GM08714 (cell line): ENCODE measurements around the gene PLA1A.

Experiments
- H3K4me3 ChIP-seq: fragments of 200-500 bp; sonication (Bioruptor generic); 2 replicates; pipeline ENCODE4 v1.5.1; 2014; ENCODE audit warnings: mild to moderate bottlenecking, low read length, inconsistent platforms
- ZNF274 ChIP-seq: IDR thresholded peaks from 2 replicates; pipeline ENCODE4 v1.6.1; 2012; ENCODE audit warnings: mild to moderate bottlenecking, low read depth, low read length

Gene PLA1A

GRCh38 chr3:119630880-119631329 lies 33.2 kb downstream of the PLA1A start:
- no peak overlapping the region for H3K4me3 ChIP-seq

DNA sequence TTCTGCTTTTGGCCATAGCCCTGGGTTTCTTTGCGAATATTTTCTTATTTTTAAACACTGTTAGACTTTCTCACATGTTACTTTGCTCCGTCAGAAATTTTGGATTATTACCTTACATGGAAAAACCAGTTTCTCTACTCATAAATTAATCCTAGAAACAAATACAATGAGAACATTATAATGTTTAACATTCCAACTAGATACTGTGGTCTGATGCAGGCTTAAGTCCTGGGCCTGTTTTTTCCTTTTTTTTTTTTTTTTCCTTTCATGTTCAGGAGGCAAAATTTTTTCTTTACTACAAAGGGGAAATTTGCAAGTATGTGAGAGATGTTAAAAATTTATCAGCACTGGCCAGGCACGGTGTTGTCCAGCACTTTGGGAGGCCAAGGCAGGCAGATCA lies 33.8 kb downstream of the PLA1A start:
- no peak overlapping the region for H3K4me3 ChIP-seq
- TF ChIP-seq ZNF274: no peak

More at GRCh38 chr3:119630880-119631329, 33.2 kb downstream of the PLA1A start:
- no peak for TF ChIP-seq ZNF274

DNA sequence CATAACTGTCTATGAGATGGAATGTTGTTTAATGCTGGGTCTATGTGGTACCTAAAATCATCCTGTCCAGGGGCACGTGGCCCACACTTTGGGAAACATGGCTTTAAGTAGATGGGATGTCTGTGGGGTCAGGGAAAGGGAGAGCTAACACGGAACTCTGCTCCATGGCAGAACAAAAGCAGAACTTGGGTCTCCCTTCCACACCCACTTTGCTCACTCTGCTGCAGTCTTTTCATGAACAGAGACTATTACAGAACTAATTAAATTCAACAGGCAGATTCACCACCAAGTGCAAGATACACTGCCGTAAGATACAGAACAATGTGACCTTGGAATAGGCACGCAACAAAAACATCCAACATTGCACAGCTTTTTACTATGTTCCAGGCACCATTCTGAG lies 34.5 kb downstream of the PLA1A start:
- TF ChIP-seq ZNF274: no peak
- no peak overlapping the region for H3K4me3 ChIP-seq

DNA sequence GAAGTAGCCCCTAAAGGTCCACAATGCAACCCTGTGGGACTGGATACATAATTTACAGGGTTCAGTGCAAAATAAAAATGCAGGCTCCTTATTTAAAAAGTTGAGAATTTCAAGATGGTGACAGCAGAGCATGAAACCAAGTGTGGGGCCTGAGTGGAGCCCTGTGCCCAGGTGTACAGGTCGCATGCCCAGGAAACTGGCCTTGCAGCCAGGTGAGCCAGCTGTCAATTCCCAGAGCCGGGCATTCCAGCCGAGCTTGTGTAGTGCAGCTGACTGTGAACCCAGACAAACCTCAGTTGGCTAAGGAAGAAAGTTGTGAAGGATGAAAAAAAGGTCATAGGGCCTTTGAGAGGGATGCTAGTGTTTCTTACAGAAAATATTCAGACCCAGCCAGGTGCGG lies 35.1 kb downstream of the PLA1A start:
- TF ChIP-seq ZNF274: no peak
- no peak overlapping the region for H3K4me3 ChIP-seq

GRCh38 chr3:119635719-119636118 lies 38.0 kb downstream of the PLA1A start:
- TF ChIP-seq ZNF274: no peak
- H3K4me3 ChIP-seq: no peak overlapping the region

- H3K4me3 ChIP-seq: no peak overlapping the region
- TF ChIP-seq ZNF274: no peak
These were observed 38.6 kb downstream of the PLA1A start for GRCh38 chr3:119636249-119636648.

- no peak overlapping the region for H3K4me3 ChIP-seq
- no peak for TF ChIP-seq ZNF274
These were observed 39.4 kb downstream of the PLA1A start for GRCh38 chr3:119636891-119637611.

GRCh38 chr3:119637679-119638477 lies 40.2 kb downstream of the PLA1A start:
- peak overlapping the region; percentile 2; the same call in 1 of the 2 replicates for H3K4me3 ChIP-seq
- TF ChIP-seq ZNF274: no peak

DNA sequence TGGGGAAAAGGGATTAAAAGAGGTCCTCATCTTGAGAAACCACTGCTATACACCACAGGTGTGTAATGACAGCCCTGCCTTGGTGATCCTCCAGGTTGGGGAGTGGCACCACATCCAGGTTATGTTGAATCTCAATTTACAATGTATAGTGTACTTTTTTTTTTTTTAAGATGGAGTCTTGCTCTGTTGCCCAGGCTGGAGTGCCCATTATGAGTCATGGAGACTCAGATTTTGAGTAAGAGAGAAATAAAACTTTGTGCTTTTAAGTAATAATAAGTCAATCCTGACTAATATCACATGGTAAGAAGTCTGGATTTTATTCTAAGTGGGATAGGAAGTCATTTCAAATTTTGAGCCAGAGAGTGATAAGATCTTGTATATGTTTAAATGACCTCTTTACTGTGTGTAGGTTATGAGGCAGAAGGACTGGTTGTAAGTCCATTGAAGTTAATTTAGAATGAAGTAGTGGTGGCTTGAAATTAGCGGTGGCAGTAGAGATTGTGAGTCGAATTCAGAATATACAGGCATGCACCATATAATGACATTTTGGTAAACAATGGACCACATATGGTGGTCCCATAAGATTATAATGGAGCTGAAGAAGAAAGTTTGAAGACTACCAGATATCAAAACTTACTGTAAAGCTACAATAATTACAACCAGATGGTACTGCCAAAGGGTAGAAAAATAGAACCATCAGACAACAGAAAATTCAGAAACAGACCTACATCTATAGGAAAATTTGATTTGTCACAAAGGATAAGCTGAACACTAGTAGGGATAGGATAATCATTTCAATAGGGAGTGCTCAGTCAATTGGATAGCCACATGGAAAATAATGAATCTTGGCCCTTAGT lies 42.0 kb downstream of the PLA1A start:
- no peak for TF ChIP-seq ZNF274
- H3K4me3 ChIP-seq: no peak overlapping the region

GRCh38 chr3:119641416-119641815 lies 43.7 kb downstream of the PLA1A start:
- H3K4me3 ChIP-seq: no peak overlapping the region
- no peak for TF ChIP-seq ZNF274

DNA sequence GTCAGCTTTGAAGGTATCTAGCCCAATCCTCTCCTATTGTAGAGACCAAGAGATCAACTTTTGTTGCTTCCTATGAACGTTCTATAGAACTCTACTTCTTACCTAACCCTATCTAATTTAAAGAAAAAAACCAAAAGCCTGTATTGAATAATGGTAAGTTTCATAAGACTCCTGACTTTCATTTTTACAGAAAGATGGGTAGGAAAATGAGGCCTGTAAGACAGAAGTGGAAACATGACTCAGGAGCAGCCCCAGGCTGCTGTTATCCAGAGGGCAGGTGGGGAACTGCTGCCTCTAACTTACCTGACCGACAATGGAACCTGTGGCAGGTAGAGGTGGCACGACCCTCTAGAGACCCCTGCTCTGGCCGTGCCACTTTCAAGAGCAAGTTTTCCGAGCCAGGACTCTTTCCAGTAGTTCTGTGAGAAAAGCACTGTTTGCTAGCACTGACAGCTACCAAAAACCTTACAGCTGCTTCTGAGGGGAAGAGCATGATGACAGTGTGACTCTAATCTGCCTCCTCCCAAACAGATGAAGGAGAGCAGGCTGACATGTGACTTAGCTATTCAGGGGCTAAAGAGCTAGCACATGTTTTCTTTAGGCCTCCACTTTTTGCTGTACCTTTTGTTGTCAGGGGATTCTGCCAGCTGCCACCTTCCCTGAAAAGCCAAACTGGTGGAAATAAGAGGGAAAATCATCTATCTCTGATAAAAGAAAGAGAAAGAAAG lies 45.2 kb downstream of the PLA1A start:
- no peak for TF ChIP-seq ZNF274
- no peak overlapping the region for H3K4me3 ChIP-seq

DNA sequence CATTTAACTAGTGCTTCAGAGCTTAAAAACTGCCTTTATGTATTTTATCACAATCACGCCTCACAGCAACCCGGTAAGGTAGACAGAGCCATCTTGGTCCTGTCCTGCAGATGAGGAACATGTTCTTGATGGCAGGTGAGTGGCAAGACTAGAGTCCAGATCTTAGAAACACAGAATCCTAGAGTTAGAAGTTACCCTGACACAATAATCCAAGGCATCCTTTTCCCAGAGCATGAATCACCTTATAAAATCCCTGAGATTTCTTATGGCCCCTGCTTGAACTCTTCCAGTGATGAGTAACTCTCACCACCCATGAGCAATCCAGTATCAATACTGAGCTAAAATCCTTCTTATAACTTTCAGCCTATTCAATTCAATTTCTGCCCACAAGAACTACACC lies 45.8 kb downstream of the PLA1A start:
- no peak for TF ChIP-seq ZNF274
- H3K4me3 ChIP-seq: no peak overlapping the region

GRCh38 chr3:119644481-119644880 lies 46.8 kb downstream of the PLA1A start:
- no peak for TF ChIP-seq ZNF274
- H3K4me3 ChIP-seq: no peak overlapping the region

- no peak for TF ChIP-seq ZNF274
- no peak overlapping the region for H3K4me3 ChIP-seq
These were observed 48.1 kb downstream of the PLA1A start for GRCh38 chr3:119645813-119646212.
